ENCODE results near the gene CFAP68. TPM values are rescaled to one million over a fixed set of nuclear protein-coding genes. Genes with fewer than 3 reads are reported as not detected.
A peak's percentile ranks its signal among the peaks of the same experiment; 100 is the strongest.

CFAP68 gene, protein sequence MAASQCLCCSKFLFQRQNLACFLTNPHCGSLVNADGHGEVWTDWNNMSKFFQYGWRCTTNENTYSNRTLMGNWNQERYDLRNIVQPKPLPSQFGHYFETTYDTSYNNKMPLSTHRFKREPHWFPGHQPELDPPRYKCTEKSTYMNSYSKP
- 10 to 100 TPM; 18.7 to 21.0 TPM for total RNA-seq
- polyA plus RNA-seq (2013, experiment 1 of 2): 32.2 TPM
- 29.9 TPM for polyA plus RNA-seq (2013, experiment 2 of 2)
- total RNA-seq: 4.5 to 19.1 (median 11.3) reads per million in 172 experiments

DNA sequence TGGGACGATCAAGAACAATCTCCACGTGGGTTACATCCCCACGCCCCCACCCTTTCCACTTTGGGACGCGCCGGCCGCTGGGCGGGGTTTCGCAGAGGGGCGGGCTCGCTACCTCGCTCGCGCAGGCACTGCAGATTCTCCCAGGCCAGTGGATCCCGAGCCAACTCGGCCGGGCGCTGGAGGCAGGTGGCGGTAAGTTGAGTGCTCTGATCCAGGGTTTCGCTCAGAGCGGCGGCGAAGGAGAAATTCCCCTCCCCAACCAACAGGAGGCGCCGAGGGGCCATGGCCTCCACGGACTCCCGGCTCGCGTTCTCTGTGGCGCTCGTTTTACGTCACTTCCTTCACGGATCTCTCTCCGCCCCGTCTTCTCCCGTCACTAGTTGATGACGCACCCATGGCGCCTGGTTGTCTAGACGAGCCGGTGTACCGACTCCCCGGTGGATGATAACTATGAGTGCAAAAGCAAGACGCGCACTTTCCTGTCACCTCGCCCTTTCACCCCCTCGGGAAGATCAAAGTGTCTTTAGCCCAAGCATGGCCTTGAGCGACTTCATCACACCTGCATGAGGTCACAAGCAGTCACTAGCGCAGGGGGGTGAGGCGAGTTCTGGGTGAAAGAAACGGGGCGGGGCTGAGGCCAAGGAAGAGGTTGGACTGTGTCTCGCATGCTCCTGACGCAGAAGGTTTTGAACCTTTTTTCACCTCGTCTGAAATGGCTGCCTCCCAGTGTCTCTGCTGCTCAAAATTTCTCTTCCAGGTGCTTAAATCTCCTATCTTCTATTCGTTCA, at the start of gene CFAP68, which contains the start of gene FDXACB1:
CFAP68 (plus strand) TSS at position 693 of the 788 bp plus-strand sequence; CDS start at position 713, 20 bp downstream.
FDXACB1 (minus strand) TSS at position 317 of the 788 bp plus-strand sequence; CDS start at position 284, 33 bp downstream.
- ChIA-PET CTCF (interaction anchor here (0.9 to 2.1 kb wide), 7 partner anchors 9 to 275 kb away, joined by 3 to 6 read pairs (median 3); no protein-coding TSS in a partner anchor), POLR2A (interaction anchor here (4.3 kb wide), 1 partner anchor 48 kb away, joined by 44 read pairs; no protein-coding TSS in a partner anchor)
- intact Hi-C loops (cut with DNase I, micrococcal nuclease): loop anchor here (1.0 to 5.0 kb wide), 9 partner anchors 8 to 338 kb away; partner anchors contain the start of genes NKAPD1 (in 2 of the 2), PIH1D2 (in 2 of the 2), ALG9 (in 1 of the 2) and DLAT (in 1 of the 2)

DNA sequence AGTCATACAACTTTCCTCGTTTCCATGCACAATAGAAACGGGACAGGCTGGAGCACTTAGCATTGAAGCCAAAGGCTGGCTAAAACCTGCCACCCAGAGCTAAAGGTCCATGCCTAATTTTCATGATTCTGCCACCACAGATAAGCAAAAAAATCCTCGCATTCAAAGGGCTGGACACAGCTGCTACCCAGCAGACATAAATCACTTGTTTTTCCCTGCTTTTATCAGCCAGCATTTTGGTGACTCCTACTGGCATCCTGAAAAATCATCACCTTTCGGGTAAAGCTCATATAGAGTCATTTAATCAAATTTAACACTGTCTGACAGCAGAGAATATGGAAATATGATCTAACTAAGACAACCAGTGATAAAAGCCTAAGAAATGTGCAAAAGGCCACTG, 45.8 kb upstream of the CFAP68 start:
- ChIA-PET CTCF (interaction anchor here (1.4 to 1.5 kb wide), 2 partner anchors 8 to 11 kb away, joined by 3 read pairs; no protein-coding TSS in a partner anchor), POLR2A (interaction anchor here (0.7 kb wide), 1 partner anchor 24 kb away, joined by 3 read pairs; no protein-coding TSS in a partner anchor)
- H3K36me3 ChIP-seq (ENCODE audit: insufficient read depth, low read length): peaks cover 71% of the 10 kb centered on the region
- H3K4me1 Mint-ChIP-seq (ENCODE audit: low read depth): no peaks in the 10 kb centered on the region
- H3K36me3 Mint-ChIP-seq (ENCODE audit: low read depth): peaks cover 94% of the 10 kb centered on the region
- no peaks in the 10 kb centered on the region for H3K9me3 Mint-ChIP-seq
- H3K27ac ChIP-seq (ENCODE audit: low read depth in 1 of 2, low read length in 2 of 2): no peak overlapping the region
- H3K4me3 Mint-ChIP-seq: no peak overlapping the region
- H3K27me3 ChIP-seq (ENCODE audit: control insufficient read depth in 1 of 2, insufficient read depth in 2 of 2, low read length in 2 of 2): no peaks in the 10 kb centered on the region
- no peak overlapping the region for H3K4me3 ChIP-seq (ENCODE audit: low read length)
- no peak overlapping the region for H3K27ac Mint-ChIP-seq
- no peaks in the 10 kb centered on the region for H3K4me1 ChIP-seq (ENCODE audit: insufficient read depth, low read length)
- no peaks in the 10 kb centered on the region for H3K9me3 ChIP-seq (ENCODE audit: control insufficient read depth in 1 of 2, insufficient read depth in 1 of 2, low read length in 2 of 2)
- no peak for DNase-seq
- no peaks in the 10 kb centered on the region for H3K27me3 Mint-ChIP-seq
- TF ChIP-seq, protein P1, sequence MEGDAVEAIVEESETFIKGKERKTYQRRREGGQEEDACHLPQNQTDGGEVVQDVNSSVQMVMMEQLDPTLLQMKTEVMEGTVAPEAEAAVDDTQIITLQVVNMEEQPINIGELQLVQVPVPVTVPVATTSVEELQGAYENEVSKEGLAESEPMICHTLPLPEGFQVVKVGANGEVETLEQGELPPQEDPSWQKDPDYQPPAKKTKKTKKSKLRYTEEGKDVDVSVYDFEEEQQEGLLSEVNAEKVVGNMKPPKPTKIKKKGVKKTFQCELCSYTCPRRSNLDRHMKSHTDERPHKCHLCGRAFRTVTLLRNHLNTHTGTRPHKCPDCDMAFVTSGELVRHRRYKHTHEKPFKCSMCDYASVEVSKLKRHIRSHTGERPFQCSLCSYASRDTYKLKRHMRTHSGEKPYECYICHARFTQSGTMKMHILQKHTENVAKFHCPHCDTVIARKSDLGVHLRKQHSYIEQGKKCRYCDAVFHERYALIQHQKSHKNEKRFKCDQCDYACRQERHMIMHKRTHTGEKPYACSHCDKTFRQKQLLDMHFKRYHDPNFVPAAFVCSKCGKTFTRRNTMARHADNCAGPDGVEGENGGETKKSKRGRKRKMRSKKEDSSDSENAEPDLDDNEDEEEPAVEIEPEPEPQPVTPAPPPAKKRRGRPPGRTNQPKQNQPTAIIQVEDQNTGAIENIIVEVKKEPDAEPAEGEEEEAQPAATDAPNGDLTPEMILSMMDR (IDR thresholded peaks at IDR 0.05): no peak
- no peak for ATAC-seq (ENCODE audit: poor library complexity)
- intact Hi-C loops (cut with DNase I, micrococcal nuclease): no loop called here

More for the DNA sequence above, at the start of gene CFAP68, which contains the start of gene FDXACB1:
- TF ChIP-seq, protein P1 (IDR thresholded peaks at IDR 0.05): peak; percentile 98
- no peaks in the 10 kb centered on the region for H3K27me3 Mint-ChIP-seq
- peak within 1 kb of the TSS; percentile 92 for H3K4me3 Mint-ChIP-seq
- peak within 1 kb of the TSS; percentile 97 to 99 for H3K27ac ChIP-seq (ENCODE audit: low read depth in 1 of 2, low read length in 2 of 2)
- peak within 1 kb of the TSS; percentile 76 for H3K4me3 ChIP-seq (ENCODE audit: low read length)
- H3K36me3 ChIP-seq (ENCODE audit: insufficient read depth, low read length): peaks cover 14% of the 10 kb centered on the region
- no peaks in the 10 kb centered on the region for H3K9me3 Mint-ChIP-seq
- ATAC-seq (ENCODE audit: poor library complexity) (peak; percentile 88), DNase-seq (peak; percentile 89 to 99 (median 93))
- H3K36me3 Mint-ChIP-seq (ENCODE audit: low read depth): peaks cover 36% of the 10 kb centered on the region
- no peaks in the 10 kb centered on the region for H3K27me3 ChIP-seq (ENCODE audit: control insufficient read depth in 1 of 2, insufficient read depth in 2 of 2, low read length in 2 of 2)
- H3K27ac Mint-ChIP-seq: peak within 1 kb of the TSS; percentile 94
- H3K9me3 ChIP-seq (ENCODE audit: control insufficient read depth in 1 of 2, insufficient read depth in 1 of 2, low read length in 2 of 2): no peaks in the 10 kb centered on the region
- H3K4me1 ChIP-seq (ENCODE audit: insufficient read depth, low read length): peaks cover 14% of the 10 kb centered on the region
- peaks cover 18% of the 10 kb centered on the region for H3K4me1 Mint-ChIP-seq (ENCODE audit: low read depth)

DNA sequence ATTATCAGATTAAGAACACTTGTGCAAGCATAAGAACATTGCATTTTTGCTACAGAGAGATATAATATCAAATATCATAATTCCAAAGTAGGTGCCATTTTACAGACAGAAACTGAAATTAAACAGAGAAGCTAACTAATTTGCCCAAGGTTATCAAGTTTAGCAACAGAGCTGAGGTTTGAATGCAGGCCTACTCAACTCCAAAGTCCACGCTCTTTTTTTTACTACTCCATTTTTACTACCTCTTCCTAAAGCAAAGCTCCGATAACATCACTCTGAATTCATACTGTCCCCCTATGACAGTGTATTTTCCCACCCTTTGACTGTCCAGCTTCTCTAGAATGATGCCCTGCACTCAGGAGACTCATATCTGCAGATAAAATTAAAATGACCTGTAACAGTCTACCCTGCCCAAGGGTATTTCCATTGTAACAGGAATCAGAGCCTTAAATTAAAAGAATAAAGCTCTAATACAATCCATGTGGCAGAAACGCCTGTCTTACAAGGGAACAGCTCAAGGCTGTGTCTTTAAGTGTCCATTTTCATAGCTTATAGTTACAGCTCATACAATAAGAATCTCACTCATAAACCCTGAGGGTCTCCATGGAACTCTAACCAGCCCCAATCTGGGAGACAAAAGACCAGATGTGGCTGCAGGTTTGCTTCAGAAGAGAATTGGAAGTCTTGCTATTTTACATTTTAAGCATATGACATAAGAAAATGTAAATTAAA, 44.7 kb upstream of the CFAP68 start:
- Mint-ChIP-seq H3K4me1 (ENCODE audit: low read depth) (no peaks in the 10 kb centered on the region), H3K36me3 (ENCODE audit: low read depth) (peaks cover 87% of the 10 kb centered on the region), H3K27me3 (no peaks in the 10 kb centered on the region), H3K4me3 (no peak overlapping the region), H3K9me3 (no peaks in the 10 kb centered on the region), H3K27ac (no peak overlapping the region)
- ChIA-PET CTCF (no interaction called here), POLR2A (no interaction called here)
- TF ChIP-seq, protein P1 (IDR thresholded peaks at IDR 0.05): no peak
- peaks cover 67% of the 10 kb centered on the region for H3K36me3 ChIP-seq (ENCODE audit: insufficient read depth, low read length)
- ATAC-seq (ENCODE audit: poor library complexity) (no peak), DNase-seq (no peak)
- no peak overlapping the region for H3K27ac ChIP-seq (ENCODE audit: low read depth in 1 of 2, low read length in 2 of 2)
- H3K27me3 ChIP-seq (ENCODE audit: control insufficient read depth in 1 of 2, insufficient read depth in 2 of 2, low read length in 2 of 2): no peaks in the 10 kb centered on the region
- H3K4me3 ChIP-seq (ENCODE audit: low read length): no peak overlapping the region
- intact Hi-C loops (cut with DNase I, micrococcal nuclease): no loop called here
- no peaks in the 10 kb centered on the region for H3K4me1 ChIP-seq (ENCODE audit: insufficient read depth, low read length)
- no peaks in the 10 kb centered on the region for H3K9me3 ChIP-seq (ENCODE audit: control insufficient read depth in 1 of 2, insufficient read depth in 1 of 2, low read length in 2 of 2)
